HEK293 (cell line): Measurements from ENCODE around the gene RRAGB.

Experiments used
- CTCF ChIA-PET: fragments of 350-600 bp; formaldehyde crosslinking; extraction: SDS; loops from one replicate; lab custom pipeline; 2021; ENCODE audit warnings: antibody characterized with exemption; lab: Yijun Ruan, JAX
- POLR2A ChIA-PET: fragments of 300-600 bp; formaldehyde crosslinking; extraction: SDS; loops from one replicate; lab custom pipeline; 2020; ENCODE audit warnings: antibody characterized with exemption, inconsistent platforms; lab: Yijun Ruan, JAX
- H3K27ac ChIP-seq: fragments of 200-500 bp; sonication (Bioruptor generic); 2 replicates; pipeline ENCODE4 v1.5.1; 2014; ENCODE audit warnings: low read depth, low read length, control low read depth, inconsistent platforms; ENCODE audit errors: extremely low read depth
- H3K36me3 ChIP-seq, 2 experiments: fragments of 200-500 bp in 1 of 2; sonication (Bioruptor generic) in 1 of 2; 1 replicate in 1 of 2; 2 replicates in 1 of 2; pipeline ENCODE4 v1.5.1; 2014 to 2017; ENCODE audit warnings: inconsistent platforms in 2 of 2, low read length in 2 of 2; ENCODE audit not compliant: control insufficient read depth in 2 of 2, insufficient read depth in 1 of 2
- H3K4me1 ChIP-seq: fragments of 200-500 bp; sonication (Bioruptor generic); 2 replicates; pipeline ENCODE4 v1.5.1; 2014; ENCODE audit warnings: mild to moderate bottlenecking, low read length, inconsistent platforms; ENCODE audit not compliant: control insufficient read depth, insufficient read depth
- H3K4me3 ChIP-seq: 2 replicates; pipeline ENCODE4 v1.5.1; 2011; ENCODE audit warnings: low read depth, mild to moderate bottlenecking, control low read depth, low read length, moderate library complexity
- H3K9me3 ChIP-seq: fragments of 200-500 bp; sonication (Bioruptor generic); 2 replicates; pipeline ENCODE4 v1.5.1; 2014; ENCODE audit warnings: low read depth, low read length, inconsistent platforms; ENCODE audit not compliant: control insufficient read depth, insufficient read depth
- HOXD13 ChIP-seq: sonication (generic); formaldehyde crosslinking; IDR thresholded peaks from 2 replicates; pipeline ENCODE4 v1.8.0; 2022; ENCODE audit warnings: missing genetic modification reagents, borderline replicate concordance
- KLF17 ChIP-seq: fragments of 450-650 bp; formaldehyde crosslinking; IDR thresholded peaks from 2 replicates; pipeline ENCODE4 v1.5.1; 2016; ENCODE audit warnings: missing biosample characterization, missing genetic modification characterization
- MYNN ChIP-seq: fragments of 450-650 bp; formaldehyde crosslinking; IDR thresholded peaks from 2 replicates; pipeline ENCODE4 v1.5.1; 2016; ENCODE audit warnings: missing biosample characterization, missing genetic modification characterization, borderline replicate concordance
- PRDM10 ChIP-seq: fragments of 450-650 bp; formaldehyde crosslinking; IDR thresholded peaks from 2 replicates; pipeline ENCODE4 v1.5.1; 2016; ENCODE audit warnings: missing biosample characterization, missing genetic modification characterization
- PRDM2 ChIP-seq: fragments of 450-650 bp; formaldehyde crosslinking; IDR thresholded peaks from 2 replicates; pipeline ENCODE4 v1.5.1; 2016; ENCODE audit warnings: missing biosample characterization, missing genetic modification characterization, borderline replicate concordance
- YY1 ChIP-seq: fragments of 450-650 bp; formaldehyde crosslinking; IDR thresholded peaks from 2 replicates; pipeline ENCODE4 v1.5.1; 2018; ENCODE audit warnings: missing biosample characterization, missing genetic modification characterization
- ZFP41 ChIP-seq: fragments of 450-650 bp; formaldehyde crosslinking; IDR thresholded peaks from 2 replicates; pipeline ENCODE4 v1.5.1; 2016; ENCODE audit warnings: missing biosample characterization, missing genetic modification characterization, borderline replicate concordance
- ZNF155 ChIP-seq: fragments of 450-650 bp; formaldehyde crosslinking; IDR thresholded peaks from 2 replicates; pipeline ENCODE4 v1.5.1; 2016; ENCODE audit warnings: missing biosample characterization, missing genetic modification characterization
- ZNF24 ChIP-seq: fragments of 450-650 bp; formaldehyde crosslinking; IDR thresholded peaks from 2 replicates; pipeline ENCODE4 v1.5.1; 2016; ENCODE audit warnings: missing biosample characterization, missing genetic modification characterization
- ZNF266 ChIP-seq: fragments of 450-650 bp; formaldehyde crosslinking; IDR thresholded peaks from 2 replicates; pipeline ENCODE4 v1.5.1; 2016; ENCODE audit warnings: missing biosample characterization, missing genetic modification characterization, low read depth
- ZNF311 ChIP-seq: fragments of 450-650 bp; formaldehyde crosslinking; IDR thresholded peaks from 2 replicates; pipeline ENCODE4 v1.5.1; 2017; ENCODE audit warnings: missing biosample characterization, missing genetic modification characterization, borderline replicate concordance
- ZNF398 ChIP-seq: fragments of 450-650 bp; formaldehyde crosslinking; IDR thresholded peaks from 2 replicates; pipeline ENCODE4 v1.5.1; 2017; ENCODE audit warnings: missing biosample characterization, missing genetic modification characterization
- ZNF473 ChIP-seq: fragments of 450-650 bp; formaldehyde crosslinking; IDR thresholded peaks from 2 replicates; pipeline ENCODE4 v1.5.1; 2017; ENCODE audit warnings: missing biosample characterization, missing genetic modification characterization
- ZNF571 ChIP-seq: fragments of 450-650 bp; formaldehyde crosslinking; IDR thresholded peaks from 2 replicates; pipeline ENCODE4 v1.5.0; 2017; ENCODE audit warnings: missing biosample characterization, missing genetic modification characterization
- ZNF580 ChIP-seq: fragments of 450-650 bp; formaldehyde crosslinking; IDR thresholded peaks from 2 replicates; pipeline ENCODE4 v1.5.1; 2016; ENCODE audit warnings: missing biosample characterization, missing genetic modification characterization
- ZNF610 ChIP-seq: fragments of 450-650 bp; formaldehyde crosslinking; IDR thresholded peaks from 2 replicates; pipeline ENCODE4 v1.5.1; 2016; ENCODE audit warnings: missing biosample characterization, missing genetic modification characterization, borderline replicate concordance
- ZNF658 ChIP-seq: fragments of 450-650 bp; formaldehyde crosslinking; IDR thresholded peaks from 2 replicates; pipeline ENCODE4; 2016; ENCODE audit warnings: missing biosample characterization, missing genetic modification characterization
- ZNF785 ChIP-seq: fragments of 450-650 bp; formaldehyde crosslinking; IDR thresholded peaks from 2 replicates; pipeline ENCODE4 v1.5.1; 2016; ENCODE audit warnings: missing biosample characterization, missing genetic modification characterization

The RRAGB gene

GRCh38 chrX:55710701-55711100 is 6.8 kb upstream of the RRAGB start (continued):
- TF ChIP-seq PRDM10 (tag by site-specific recombination) (no peak), ZNF610 (no peak), ZNF580 (no peak), MYNN (tag by site-specific recombination) (no peak)

GRCh38 chrX:55713631-55714030 is 3.9 kb upstream of the RRAGB start:
- Histone ChIP-seq H3K4me1 (no peaks in the 10 kb centered on the region), H3K36me3 (no peaks in the 10 kb centered on the region), H3K27ac (no peak overlapping the region), H3K4me3 (no peak overlapping the region), H3K9me3 (peaks cover 5% of the 10 kb centered on the region)
- POLR2A ChIA-PET = no interaction called here
- CTCF ChIA-PET = no interaction called here
- TF ChIP-seq ZNF571 (tag by site-specific recombination) (no peak), ZNF658 (no peak), YY1 (tag by site-specific recombination) (no peak), KLF17 (tag by site-specific recombination) (no peak), ZNF398 (tag by site-specific recombination) (no peak), ZNF311 (tag by site-specific recombination) (no peak), ZNF24 (tag by site-specific recombination) (no peak), HOXD13 (no peak), ZNF266 (tag by site-specific recombination) (no peak), ZNF473 (tag by site-specific recombination) (no peak), ZNF785 (no peak), PRDM2 (tag by site-specific recombination) (no peak), ZFP41 (tag by site-specific recombination) (no peak), ZNF155 (tag by site-specific recombination) (no peak)
